Measurements from ENCODE around the gene RSF1.

GRCh38 chr11:77784572-77784971, 36.0 kb downstream of the RSF1 start:
- TF ChIP-seq, protein P1, sequence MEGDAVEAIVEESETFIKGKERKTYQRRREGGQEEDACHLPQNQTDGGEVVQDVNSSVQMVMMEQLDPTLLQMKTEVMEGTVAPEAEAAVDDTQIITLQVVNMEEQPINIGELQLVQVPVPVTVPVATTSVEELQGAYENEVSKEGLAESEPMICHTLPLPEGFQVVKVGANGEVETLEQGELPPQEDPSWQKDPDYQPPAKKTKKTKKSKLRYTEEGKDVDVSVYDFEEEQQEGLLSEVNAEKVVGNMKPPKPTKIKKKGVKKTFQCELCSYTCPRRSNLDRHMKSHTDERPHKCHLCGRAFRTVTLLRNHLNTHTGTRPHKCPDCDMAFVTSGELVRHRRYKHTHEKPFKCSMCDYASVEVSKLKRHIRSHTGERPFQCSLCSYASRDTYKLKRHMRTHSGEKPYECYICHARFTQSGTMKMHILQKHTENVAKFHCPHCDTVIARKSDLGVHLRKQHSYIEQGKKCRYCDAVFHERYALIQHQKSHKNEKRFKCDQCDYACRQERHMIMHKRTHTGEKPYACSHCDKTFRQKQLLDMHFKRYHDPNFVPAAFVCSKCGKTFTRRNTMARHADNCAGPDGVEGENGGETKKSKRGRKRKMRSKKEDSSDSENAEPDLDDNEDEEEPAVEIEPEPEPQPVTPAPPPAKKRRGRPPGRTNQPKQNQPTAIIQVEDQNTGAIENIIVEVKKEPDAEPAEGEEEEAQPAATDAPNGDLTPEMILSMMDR (conservative IDR thresholded peaks at IDR 0.05; ENCODE audit: low read depth in 2 of 2): no peak
- TF ChIP-seq EZH2 (IDR thresholded peaks at IDR 0.05; ENCODE audit: low read depth, unreplicated experiment): no peak

All from GM23338 (cell line).